Activated T-helper 2 cell treated with anti-CD3 and anti-CD28 coated beads, Interferon-gamma antibody, Interleukin-2, Interleukin-4, amounts not matched to agents 10 μg/mL and 5 μg/mL and 100 μg/mL, durations not matched to agents 14 hours and 24 hours and 36 hours (primary cell): ENCODE results near the gene CAVIN1. TPM values are rescaled to one million over a fixed set of nuclear protein-coding genes. Genes with fewer than 3 reads are reported as not detected.
"Not testable (repeated sequence)": the region's sequence is repeated elsewhere in the genome, so short reads cannot be mapped to it uniquely, and the experiment has no call there.

ENCODE experiments used
- DNase-seq: peaks from one replicate; pipeline ENCODE4 v3.0.0; 2021; ENCODE audit warnings: low spot score
- H3K27ac Mint-ChIP-seq: one replicate; pipeline ENCODE4 v1.8.0; 2021; ENCODE audit warnings: mixed read lengths
- H3K27me3 Mint-ChIP-seq: one replicate; pipeline ENCODE4 v1.8.0; 2021; ENCODE audit warnings: low read depth, mixed read lengths
- H3K36me3 Mint-ChIP-seq: one replicate; pipeline ENCODE4 v1.8.0; 2021; ENCODE audit warnings: low read depth, mixed read lengths
- H3K4me1 Mint-ChIP-seq: one replicate; pipeline ENCODE4 v1.8.0; 2021; ENCODE audit warnings: low read depth, mixed read lengths
- H3K4me3 Mint-ChIP-seq: one replicate; pipeline ENCODE4 v1.8.0; 2021; ENCODE audit warnings: low read depth, mild to moderate bottlenecking, moderate library complexity, mixed read lengths
- H3K9me3 Mint-ChIP-seq: one replicate; pipeline ENCODE4 v1.8.0; 2021; ENCODE audit warnings: mixed read lengths
- intact Hi-C: fragments of 100-400 bp; cut with micrococcal nuclease; formaldehyde crosslinking; loops from one replicate; pipeline ENCODE4 v1.15.1; 2023
- total RNA-seq: library from RNA; stranded (reverse); gene quantifications from 2 replicates; pipeline ENCODE4 v1.2.3, GENCODE V29; 2022

Gene CAVIN1
- total RNA-seq, 1 donor from 2014 or later, result 3.8 TPM

DNA sequence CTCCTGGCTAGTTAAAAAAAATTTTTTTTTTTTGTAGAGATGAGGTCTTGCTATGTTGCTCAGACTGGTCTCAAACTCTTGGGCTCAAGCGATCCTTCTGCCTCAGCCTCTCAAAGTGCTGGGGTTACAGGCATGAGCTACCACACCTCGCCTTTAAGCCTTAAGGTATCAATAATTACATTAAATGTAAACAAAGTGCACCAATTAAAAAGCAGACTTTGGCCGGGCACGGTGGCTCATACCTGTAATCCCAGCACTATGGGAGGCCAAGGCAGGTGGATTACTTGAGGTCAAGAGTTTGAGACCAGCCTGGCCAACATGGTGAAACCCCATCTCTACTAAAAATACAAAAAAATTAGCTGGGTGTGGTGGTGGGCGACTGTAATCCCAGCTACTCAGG lies 28.2 kb upstream of the CAVIN1 start:
- DNase-seq, H3K9me3 Mint-ChIP-seq, H3K4me1 Mint-ChIP-seq, H3K36me3 Mint-ChIP-seq, H3K27ac Mint-ChIP-seq, intact Hi-C loops, H3K4me3 Mint-ChIP-seq: not testable (repeated sequence)
- peaks cover 19% of the 10 kb centered on the region for H3K27me3 Mint-ChIP-seq

DNA sequence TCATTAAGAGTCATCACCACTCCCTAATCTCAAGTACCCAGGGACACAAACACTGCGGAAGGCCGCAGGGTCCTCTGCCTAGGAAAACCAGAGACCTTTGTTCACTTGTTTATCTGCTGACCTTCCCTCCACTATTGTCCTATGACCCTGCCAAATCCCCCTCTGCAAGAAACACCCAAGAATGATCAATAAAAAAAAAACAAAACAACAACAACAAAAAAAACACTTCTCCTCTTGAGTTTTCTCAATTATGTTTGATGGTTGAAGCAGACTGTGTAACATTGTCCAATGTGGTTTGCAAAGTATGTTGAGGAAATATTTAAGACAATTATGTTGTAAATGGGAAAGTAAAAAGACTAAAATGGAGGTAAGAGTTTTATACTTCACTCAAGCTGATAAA lies 26.8 kb upstream of the CAVIN1 start:
- DNase-seq, H3K9me3 Mint-ChIP-seq, H3K36me3 Mint-ChIP-seq, H3K4me1 Mint-ChIP-seq, intact Hi-C loops, H3K4me3 Mint-ChIP-seq, H3K27ac Mint-ChIP-seq: not testable (repeated sequence)
- peaks cover 15% of the 10 kb centered on the region for H3K27me3 Mint-ChIP-seq

DNA sequence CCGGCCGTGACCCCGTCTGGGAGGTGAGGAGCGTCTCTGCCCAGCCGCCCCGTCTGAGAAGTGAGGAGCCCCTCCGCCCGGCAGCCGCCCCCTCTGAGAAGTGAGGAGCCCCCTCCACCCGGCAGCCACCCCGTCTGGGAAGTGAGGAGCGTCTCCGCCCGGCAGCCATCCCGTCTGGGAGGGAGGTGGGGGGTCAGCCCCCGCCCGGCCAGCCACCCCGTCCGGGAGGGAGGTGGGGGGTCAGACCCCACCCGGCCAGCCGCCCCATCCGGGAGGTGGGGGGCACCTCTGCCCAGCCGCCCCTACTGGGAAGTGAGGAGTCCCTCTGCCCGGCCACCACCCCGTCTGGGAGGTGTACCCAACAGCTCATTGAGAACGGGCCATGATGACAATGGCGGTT lies 26.1 kb upstream of the CAVIN1 start:
- H3K4me3 Mint-ChIP-seq, H3K27ac Mint-ChIP-seq, H3K36me3 Mint-ChIP-seq, DNase-seq, H3K9me3 Mint-ChIP-seq, intact Hi-C loops, H3K4me1 Mint-ChIP-seq: not testable (repeated sequence)
- H3K27me3 Mint-ChIP-seq, result peaks cover 15% of the 10 kb centered on the region

GRCh38 chr17:42442196-42442565 lies 19.1 kb upstream of the CAVIN1 start:
- Mint-ChIP-seq H3K36me3 (no peaks in the 10 kb centered on the region), H3K9me3 (no peaks in the 10 kb centered on the region), H3K27ac (no peak overlapping the region), H3K4me1 (peaks cover 10% of the 10 kb centered on the region), H3K27me3 (peaks cover 15% of the 10 kb centered on the region), H3K4me3 (no peak overlapping the region)
- intact Hi-C loops, result no loop called here
- DNase-seq, result no peak

GRCh38 chr17:42441371-42442195 lies 18.5 kb upstream of the CAVIN1 start:
- H3K27me3 Mint-ChIP-seq, result peaks cover 15% of the 10 kb centered on the region
- no peaks in the 10 kb centered on the region for H3K9me3 Mint-ChIP-seq
- peaks cover 10% of the 10 kb centered on the region for H3K4me1 Mint-ChIP-seq
- intact Hi-C loops, result no loop called here
- H3K27ac Mint-ChIP-seq, result no peak overlapping the region
- H3K36me3 Mint-ChIP-seq, result no peaks in the 10 kb centered on the region
- H3K4me3 Mint-ChIP-seq, result no peak overlapping the region
- no peak for DNase-seq

- no peaks in the 10 kb centered on the region for H3K36me3 Mint-ChIP-seq
- intact Hi-C loops, result loop anchor here (2.0 kb wide), 1 partner anchor 78 kb away; no protein-coding TSS in a partner anchor
- DNase-seq, result no peak
- no peaks in the 10 kb centered on the region for H3K9me3 Mint-ChIP-seq
- peaks cover 10% of the 10 kb centered on the region for H3K4me1 Mint-ChIP-seq
- H3K27ac Mint-ChIP-seq, result no peak overlapping the region
- peaks cover 16% of the 10 kb centered on the region for H3K27me3 Mint-ChIP-seq
- no peak overlapping the region for H3K4me3 Mint-ChIP-seq
These were observed 15.8 kb upstream of the CAVIN1 start for GRCh38 chr17:42438600-42439567.

DNA sequence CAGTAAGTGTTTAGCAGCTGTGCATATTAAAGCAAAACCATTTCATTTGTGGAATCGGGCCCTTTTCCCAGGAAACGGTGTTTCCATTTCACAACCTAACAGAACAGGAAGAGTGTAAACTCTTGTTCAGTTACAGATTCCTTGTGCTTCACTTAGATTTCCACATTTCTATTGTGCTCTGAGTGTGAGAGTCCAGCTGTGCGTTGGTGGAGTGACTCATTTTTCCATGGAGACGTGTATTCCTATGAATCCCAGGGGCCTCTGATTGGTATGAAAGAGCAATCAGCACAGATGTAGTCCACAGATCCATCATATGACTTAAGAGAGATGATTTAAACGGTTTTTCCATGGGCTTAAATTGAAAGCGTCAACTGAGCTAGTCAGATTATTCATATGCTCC lies 13.3 kb upstream of the CAVIN1 start:
- H3K9me3 Mint-ChIP-seq, result no peaks in the 10 kb centered on the region
- H3K4me3 Mint-ChIP-seq, result no peak overlapping the region
- H3K27ac Mint-ChIP-seq, result no peak overlapping the region
- peaks cover 2% of the 10 kb centered on the region for H3K4me1 Mint-ChIP-seq
- intact Hi-C loops, result no loop called here
- no peaks in the 10 kb centered on the region for H3K36me3 Mint-ChIP-seq
- H3K27me3 Mint-ChIP-seq, result peaks cover 18% of the 10 kb centered on the region
- no peak for DNase-seq

DNA sequence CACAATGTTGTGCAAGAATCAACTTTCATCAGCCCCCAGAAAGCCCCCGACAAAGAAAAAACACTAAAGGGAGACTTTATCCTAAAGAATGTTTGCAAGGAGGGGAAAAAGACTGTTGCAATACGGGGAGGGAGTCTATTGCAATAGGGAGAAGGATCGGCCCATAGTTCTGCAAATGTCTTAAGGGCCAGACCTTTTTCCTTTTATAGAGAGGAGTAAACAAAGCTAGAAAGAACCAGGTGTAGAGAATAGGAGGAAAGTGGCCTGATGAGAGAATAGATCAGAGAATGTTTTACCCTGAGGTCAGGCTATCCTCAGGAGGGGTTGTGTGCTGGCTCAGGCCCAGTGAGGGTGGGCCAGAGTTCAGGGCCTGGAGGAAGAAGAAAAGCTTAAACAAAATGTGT lies 8.7 kb upstream of the CAVIN1 start:
- intact Hi-C loops, result no loop called here
- H3K4me1 Mint-ChIP-seq, result no peaks in the 10 kb centered on the region
- H3K27ac Mint-ChIP-seq, result no peak overlapping the region
- no peak overlapping the region for H3K4me3 Mint-ChIP-seq
- no peaks in the 10 kb centered on the region for H3K9me3 Mint-ChIP-seq
- no peaks in the 10 kb centered on the region for H3K36me3 Mint-ChIP-seq
- H3K27me3 Mint-ChIP-seq, result peaks cover 33% of the 10 kb centered on the region
- no peak for DNase-seq

DNA sequence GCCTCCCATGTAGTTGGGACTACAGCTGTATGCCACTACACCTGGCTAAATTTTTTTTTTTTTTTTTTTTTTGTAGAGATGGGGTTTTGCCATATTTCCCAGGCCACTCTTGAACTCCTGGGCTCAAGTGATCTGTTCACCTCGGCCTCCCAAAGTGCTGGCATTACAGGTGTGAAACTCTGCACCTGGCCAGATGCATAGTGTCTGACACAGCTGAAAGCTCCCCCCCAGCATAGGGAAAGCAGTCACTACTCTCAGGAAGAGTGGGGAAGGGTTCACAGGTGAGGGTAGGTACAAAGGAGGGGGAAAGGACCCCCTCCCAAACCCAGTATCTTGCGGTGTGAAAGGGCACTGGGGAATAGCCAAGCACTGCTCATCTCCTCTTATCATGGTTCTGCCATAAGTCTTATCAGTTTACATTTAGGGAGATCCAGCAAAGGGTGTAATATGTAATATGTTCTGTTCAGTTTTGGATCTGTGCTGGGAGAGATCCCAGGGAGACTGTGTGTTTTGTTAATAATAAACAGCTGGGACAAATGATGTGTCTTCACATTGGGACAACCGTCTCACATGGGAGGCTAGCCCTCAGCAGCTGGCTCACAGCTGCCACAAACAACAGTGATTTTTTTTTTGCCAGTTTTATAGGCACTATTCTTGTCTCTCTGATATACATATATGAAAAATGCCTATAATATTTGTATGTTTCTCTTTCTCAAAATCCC lies 6.8 kb upstream of the CAVIN1 start:
- no peak for DNase-seq
- Mint-ChIP-seq H3K9me3 (no peaks in the 10 kb centered on the region), H3K4me3 (no peak overlapping the region), H3K27ac (no peak overlapping the region), H3K4me1 (no peaks in the 10 kb centered on the region), H3K36me3 (no peaks in the 10 kb centered on the region), H3K27me3 (peaks cover 38% of the 10 kb centered on the region)
- intact Hi-C loops, result loop anchor here (2.0 kb wide), 1 partner anchor 87 kb away; no protein-coding TSS in a partner anchor

- DNase-seq, result no peak
- Mint-ChIP-seq H3K9me3 (no peaks in the 10 kb centered on the region), H3K4me1 (no peaks in the 10 kb centered on the region), H3K27ac (no peak overlapping the region), H3K27me3 (peaks cover 43% of the 10 kb centered on the region), H3K36me3 (no peaks in the 10 kb centered on the region), H3K4me3 (no peak overlapping the region)
- intact Hi-C loops, result loop anchor here (2.0 kb wide), 1 partner anchor 88 kb away; no protein-coding TSS in a partner anchor
These were observed 5.3 kb upstream of the CAVIN1 start for GRCh38 chr17:42428141-42428944.

DNA sequence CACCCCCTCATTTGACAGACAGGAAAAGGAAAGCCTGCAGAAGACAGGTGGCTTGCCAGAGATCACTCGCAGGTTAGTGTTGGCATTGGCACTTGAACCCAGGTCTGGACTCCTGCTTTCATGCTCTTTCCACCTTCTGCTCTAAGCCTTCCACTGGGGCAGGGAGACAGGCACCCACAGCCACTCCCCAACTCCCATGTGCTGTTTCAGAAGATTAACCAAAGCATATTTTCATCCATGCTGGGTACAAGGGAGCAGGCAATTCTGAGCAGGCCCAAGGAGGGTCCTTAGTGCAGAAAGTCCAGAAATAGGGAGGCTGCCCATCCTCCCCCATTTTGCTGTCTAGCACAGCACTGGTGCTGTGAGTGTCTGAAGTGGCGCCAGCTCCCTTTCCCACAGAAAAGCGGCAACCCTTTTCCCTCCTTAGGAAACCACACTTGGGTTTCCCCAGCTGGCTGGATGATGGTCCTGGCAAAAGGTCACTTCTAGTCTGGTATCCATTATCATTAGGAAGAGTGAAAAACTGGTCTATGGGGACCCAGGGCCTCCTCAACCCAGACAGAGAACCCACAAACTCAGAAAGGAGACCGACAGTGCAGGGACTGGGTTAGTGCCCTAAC lies 2.0 kb upstream of the CAVIN1 start:
- Mint-ChIP-seq H3K9me3 (no peaks in the 10 kb centered on the region), H3K27me3 (peaks cover 55% of the 10 kb centered on the region), H3K27ac (no peak overlapping the region), H3K36me3 (peaks cover 3% of the 10 kb centered on the region), H3K4me3 (no peak overlapping the region), H3K4me1 (peaks cover 10% of the 10 kb centered on the region)
- DNase-seq, result no peak
- intact Hi-C loops, result no loop called here
